Loucy (cell line): ENCODE data around the gene GEMIN7.

Source experiments
- EZH2phosphoT487 ChIP-seq: fragments of 200-600 bp; IDR thresholded peaks from 2 replicates; pipeline ENCODE4 v1.6.1; 2018; ENCODE audit warnings: antibody characterized with exemption, mild to moderate bottlenecking, moderate library complexity, borderline replicate concordance
- TF ChIP-seq, protein P1 (sequence below): fragments of 200-600 bp; sonication (generic); conservative IDR thresholded peaks from 2 replicates; pipeline ENCODE4 v1.5.1; 2014; ENCODE audit warnings: mild to moderate bottlenecking, antibody characterized with exemption, low read length

GRCh38 chr19:45135176-45135885, 56.3 kb downstream of the GEMIN7 start:
- TF ChIP-seq EZH2phosphoT487 = no peak
- TF ChIP-seq, protein P1, sequence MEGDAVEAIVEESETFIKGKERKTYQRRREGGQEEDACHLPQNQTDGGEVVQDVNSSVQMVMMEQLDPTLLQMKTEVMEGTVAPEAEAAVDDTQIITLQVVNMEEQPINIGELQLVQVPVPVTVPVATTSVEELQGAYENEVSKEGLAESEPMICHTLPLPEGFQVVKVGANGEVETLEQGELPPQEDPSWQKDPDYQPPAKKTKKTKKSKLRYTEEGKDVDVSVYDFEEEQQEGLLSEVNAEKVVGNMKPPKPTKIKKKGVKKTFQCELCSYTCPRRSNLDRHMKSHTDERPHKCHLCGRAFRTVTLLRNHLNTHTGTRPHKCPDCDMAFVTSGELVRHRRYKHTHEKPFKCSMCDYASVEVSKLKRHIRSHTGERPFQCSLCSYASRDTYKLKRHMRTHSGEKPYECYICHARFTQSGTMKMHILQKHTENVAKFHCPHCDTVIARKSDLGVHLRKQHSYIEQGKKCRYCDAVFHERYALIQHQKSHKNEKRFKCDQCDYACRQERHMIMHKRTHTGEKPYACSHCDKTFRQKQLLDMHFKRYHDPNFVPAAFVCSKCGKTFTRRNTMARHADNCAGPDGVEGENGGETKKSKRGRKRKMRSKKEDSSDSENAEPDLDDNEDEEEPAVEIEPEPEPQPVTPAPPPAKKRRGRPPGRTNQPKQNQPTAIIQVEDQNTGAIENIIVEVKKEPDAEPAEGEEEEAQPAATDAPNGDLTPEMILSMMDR = no peak
